ENCODE data around the gene FOCAD. TPM values are rescaled to one million over a fixed set of nuclear protein-coding genes. Genes with fewer than 3 reads are reported as not detected.

FOCAD gene
- total and polyA plus RNA-seq, 10 of the 15 experiments (the other 5 are each of a cell fraction or from before 2014, with no cell fraction given): 13.7 to 93.0 (median 41.8) TPM

DNA sequence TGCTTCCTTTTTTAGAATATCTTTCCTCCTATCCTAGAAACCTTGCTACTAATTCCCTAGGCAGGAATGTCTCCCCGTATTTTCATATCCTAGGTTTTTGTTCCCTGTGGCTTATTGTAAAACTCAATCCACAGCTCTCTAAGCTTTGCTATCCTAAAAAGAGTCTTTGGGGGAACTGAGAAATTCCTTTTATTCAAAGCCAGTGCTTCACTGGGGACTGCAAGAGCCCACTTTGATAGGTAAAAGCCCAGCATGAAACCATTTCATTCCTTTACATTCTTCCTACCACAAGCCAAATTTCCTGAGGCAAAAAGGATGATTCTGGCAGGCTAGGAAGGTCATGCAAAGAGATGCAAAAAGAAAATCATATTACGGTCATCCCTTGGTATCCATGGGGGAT lies 353.2 kb downstream of the FOCAD start:
- no peak for DNase-seq (ENCODE audit: low read depth, low spot score)
- no TSS peak for BruUV-seq (replicated peaks)
- Histone ChIP-seq H3K9ac (ENCODE audit: control insufficient read depth, insufficient read depth, low read length) (no peak overlapping the region), H3K36me3 (ENCODE audit: control insufficient read depth in 2 of 2, insufficient read depth in 2 of 2, low read length in 1 of 2) (no peaks in the 10 kb centered on the region), H4K20me1 (ENCODE audit: control insufficient read depth, insufficient read depth) (no peaks in the 10 kb centered on the region), H2AFZ (ENCODE audit: control insufficient read depth, low read depth, low read length) (no peak overlapping the region), H3K27ac (ENCODE audit: control insufficient read depth, insufficient read depth) (no peak overlapping the region), H3K4me3 (no peak overlapping the region), H3K4me2 (ENCODE audit: control insufficient read depth, insufficient read depth) (no peak overlapping the region), H3K9me3 (replicated peaks; ENCODE audit: control insufficient read depth, insufficient read depth, low read length) (no peaks in the 10 kb centered on the region), H3K4me1 (ENCODE audit: control insufficient read depth, insufficient read depth, low read length) (no peaks in the 10 kb centered on the region), H3K79me2 (ENCODE audit: control insufficient read depth, insufficient read depth, low read length) (no peaks in the 10 kb centered on the region), H3K27me3 (replicated peaks in 1 of 2; ENCODE audit: control insufficient read depth in 2 of 2, insufficient read depth in 2 of 2, low read length in 1 of 2) (no peaks in the 10 kb centered on the region)
- ChIA-PET SMC1A (ENCODE audit: uncharacterized antibody, unreplicated experiment) (interaction anchor here (1.3 kb wide), 1 partner anchor 10 kb away, joined by 3 read pairs; no protein-coding TSS in a partner anchor), POLR2A (no interaction called here), CTCF (no interaction called here), RAD21 (ENCODE audit: unreplicated experiment) (no interaction called here)
- WGBS (ENCODE audit: insufficient coverage, insufficient replicate concordance, low lambda C conversion rate, missing lambda C conversion rate): 67% methylated on average over 2 of the region's 2 CpGs
- TF ChIP-seq JUNB (IDR thresholded peaks at IDR 0.05) (no peak), GABPA (IDR thresholded peaks at IDR 0.05; ENCODE audit: low read depth) (no peak), POU2F2 (IDR thresholded peaks at IDR 0.05; ENCODE audit: borderline replicate concordance, low read depth, low read length) (no peak), HCFC1 (IDR thresholded peaks at IDR 0.05; ENCODE audit: low read length) (no peak), MXI1 (IDR thresholded peaks at IDR 0.05; ENCODE audit: low read depth, low read length) (no peak), ETV6 (conservative IDR thresholded peaks at IDR 0.05 in 1 of 2, IDR thresholded peaks at IDR 0.05 in 1 of 2; ENCODE audit: borderline replicate concordance in 1 of 2, low read depth in 1 of 2) (no peak), SUZ12 (IDR thresholded peaks at IDR 0.05; ENCODE audit: unreplicated experiment) (no peak), SPI1 (IDR thresholded peaks at IDR 0.05; ENCODE audit: borderline replicate concordance, insufficient read depth, low read depth, low read length) (no peak)
- in situ Hi-C loops (cut with MboI) (no loop called here), intact Hi-C loops (cut with micrococcal nuclease; ENCODE audit: unreplicated experiment) (no loop called here)
- no peak for FAIRE-seq
- ATAC-seq: no peak

DNA sequence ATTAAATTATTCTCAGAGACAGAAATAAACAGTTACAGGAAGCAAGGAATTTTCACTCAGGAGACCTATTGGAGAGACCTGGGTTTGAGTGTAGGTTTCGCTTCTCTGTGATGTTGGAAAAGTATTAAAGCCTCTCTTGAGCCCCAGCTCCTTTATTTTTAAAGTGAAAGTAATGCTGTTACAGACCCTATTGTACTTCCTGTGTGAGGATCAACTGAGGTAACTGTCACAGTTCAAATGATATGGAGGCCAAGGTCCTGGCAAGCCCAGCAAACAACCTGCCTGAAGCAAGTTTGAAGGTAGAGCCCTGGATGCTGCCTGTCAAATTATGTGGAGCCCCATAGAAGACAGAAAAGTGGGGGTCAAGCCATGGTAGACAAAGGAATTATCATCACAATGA lies 355.2 kb downstream of the FOCAD start:
- H3K36me3 ChIP-seq (ENCODE audit: control insufficient read depth in 2 of 2, insufficient read depth in 2 of 2, low read length in 1 of 2): no peaks in the 10 kb centered on the region
- 96% methylated on average over 1 of the region's 1 CpG for WGBS (ENCODE audit: insufficient coverage, insufficient replicate concordance, low lambda C conversion rate, missing lambda C conversion rate)
- H3K4me3 ChIP-seq: no peak overlapping the region
- no peak overlapping the region for H3K9ac ChIP-seq (ENCODE audit: control insufficient read depth, insufficient read depth, low read length)
- RAD21 ChIA-PET (ENCODE audit: unreplicated experiment): no interaction called here
- FAIRE-seq (no peak), DNase-seq (ENCODE audit: low read depth, low spot score) (no peak), ATAC-seq (peak; percentile 15; the same call in 1 of the 3 replicates)
- no peak overlapping the region for H3K4me2 ChIP-seq (ENCODE audit: control insufficient read depth, insufficient read depth)
- no peaks in the 10 kb centered on the region for H3K79me2 ChIP-seq (ENCODE audit: control insufficient read depth, insufficient read depth, low read length)
- POLR2A ChIA-PET: no interaction called here
- no peaks in the 10 kb centered on the region for H3K9me3 ChIP-seq (replicated peaks; ENCODE audit: control insufficient read depth, insufficient read depth, low read length)
- CTCF ChIA-PET: no interaction called here
- no peaks in the 10 kb centered on the region for H3K27me3 ChIP-seq (replicated peaks in 1 of 2; ENCODE audit: control insufficient read depth in 2 of 2, insufficient read depth in 2 of 2, low read length in 1 of 2)
- H3K4me1 ChIP-seq (ENCODE audit: control insufficient read depth, insufficient read depth, low read length): no peaks in the 10 kb centered on the region
- H2AFZ ChIP-seq (ENCODE audit: control insufficient read depth, low read depth, low read length): peak overlapping the region; percentile 21; the same call in 1 of the 2 replicates
- SMC1A ChIA-PET (ENCODE audit: uncharacterized antibody, unreplicated experiment): no interaction called here
- no peak overlapping the region for H3K27ac ChIP-seq (ENCODE audit: control insufficient read depth, insufficient read depth)
- in situ Hi-C loops (cut with MboI): no loop called here
- no TSS peak for BruUV-seq (replicated peaks)
- intact Hi-C loops (cut with micrococcal nuclease; ENCODE audit: unreplicated experiment): no loop called here
- H4K20me1 ChIP-seq (ENCODE audit: control insufficient read depth, insufficient read depth): no peaks in the 10 kb centered on the region
- TF ChIP-seq HDAC2 (IDR thresholded peaks at IDR 0.05): no peak
- TF ChIP-seq, protein P1, sequence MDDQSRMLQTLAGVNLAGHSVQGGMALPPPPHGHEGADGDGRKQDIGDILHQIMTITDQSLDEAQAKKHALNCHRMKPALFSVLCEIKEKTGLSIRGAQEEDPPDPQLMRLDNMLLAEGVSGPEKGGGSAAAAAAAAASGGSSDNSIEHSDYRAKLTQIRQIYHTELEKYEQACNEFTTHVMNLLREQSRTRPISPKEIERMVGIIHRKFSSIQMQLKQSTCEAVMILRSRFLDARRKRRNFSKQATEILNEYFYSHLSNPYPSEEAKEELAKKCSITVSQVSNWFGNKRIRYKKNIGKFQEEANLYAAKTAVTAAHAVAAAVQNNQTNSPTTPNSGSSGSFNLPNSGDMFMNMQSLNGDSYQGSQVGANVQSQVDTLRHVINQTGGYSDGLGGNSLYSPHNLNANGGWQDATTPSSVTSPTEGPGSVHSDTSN (IDR thresholded peaks at IDR 0.05; ENCODE audit: insufficient replicate concordance, low read depth, low read length): no peak
- no peak for TF ChIP-seq ZNF24 (IDR thresholded peaks at IDR 0.05)
- no peak for TF ChIP-seq MTA3 (IDR thresholded peaks at IDR 0.05; ENCODE audit: borderline replicate concordance, low read length)
- no peak for TF ChIP-seq NR2F1 (conservative IDR thresholded peaks at IDR 0.05)
- no peak for TF ChIP-seq SUZ12 (IDR thresholded peaks at IDR 0.05; ENCODE audit: unreplicated experiment)
- no peak for TF ChIP-seq MEF2A (IDR thresholded peaks at IDR 0.05; ENCODE audit: insufficient read depth, low read depth, low read length)
- TF ChIP-seq HCFC1 (IDR thresholded peaks at IDR 0.05; ENCODE audit: low read length): no peak
- TF ChIP-seq, protein P2, sequence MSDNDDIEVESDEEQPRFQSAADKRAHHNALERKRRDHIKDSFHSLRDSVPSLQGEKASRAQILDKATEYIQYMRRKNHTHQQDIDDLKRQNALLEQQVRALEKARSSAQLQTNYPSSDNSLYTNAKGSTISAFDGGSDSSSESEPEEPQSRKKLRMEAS (IDR thresholded peaks at IDR 0.05; ENCODE audit: low read depth, low read length): no peak
- TF ChIP-seq CBX5 (IDR thresholded peaks at IDR 0.05; ENCODE audit: low read depth): no peak
- no peak for TF ChIP-seq FOXK2 (IDR thresholded peaks at IDR 0.05)
- TF ChIP-seq KLF5 (IDR thresholded peaks at IDR 0.05; ENCODE audit: partially characterized antibody): no peak
